SK-N-SH (cell line): ENCODE measurements around the gene RNF130. TPM values are rescaled to one million over a fixed set of nuclear protein-coding genes. Genes with fewer than 3 reads are reported as not detected.

Experiments used
- CTCF ChIA-PET: fragments of 300-600, 350-600 bp; formaldehyde crosslinking; extraction: SDS; loops from one replicate; lab custom pipeline; 2021; lab: Yijun Ruan, JAX
- POLR2A ChIA-PET: fragments of 350-600 bp; sonication (Branson Sonifier 250); formaldehyde crosslinking; extraction: SDS; loops from one replicate; lab custom pipeline; 2020; ENCODE audit warnings: antibody characterized with exemption, inconsistent platforms; lab: Yijun Ruan, JAX
- DNase-seq: peaks from one replicate; pipeline ENCODE4 v3.0.0; 2012
- H2AFZ ChIP-seq: fragments of 200-600 bp; sonication (generic); 2 replicates; pipeline ENCODE4 v1.8.1; 2016; ENCODE audit warnings: antibody characterized with exemption, mild to moderate bottlenecking, low read depth
- H3F3A ChIP-seq: fragments of 200-600 bp; sonication (generic); replicated peaks from 2 replicates; pipeline ENCODE3; 2016; ENCODE audit warnings: antibody characterized with exemption, mild to moderate bottlenecking; ENCODE audit not compliant: insufficient read depth
- H3K27ac ChIP-seq, 2 experiments: fragments of 200-500 bp in 1 of 2; fragments of 200-600 bp in 1 of 2; sonication (Bioruptor generic) in 1 of 2; sonication (generic), shearing (Covaris generic) in 1 of 2; 2 replicates each; pipeline versions ENCODE4 v1.5.1 to v1.6.1; 2014 to 2016; ENCODE audit warnings: low read depth in 2 of 2, inconsistent platforms in 1 of 2, low read length in 1 of 2, mild to moderate bottlenecking in 1 of 2, mixed read lengths in 1 of 2
- H3K27me3 ChIP-seq: fragments of 200-600 bp; sonication (generic), shearing (Covaris generic); 2 replicates; pipeline ENCODE4 v1.6.1; 2016; ENCODE audit warnings: mixed run types; ENCODE audit not compliant: insufficient read depth
- H3K36me3 ChIP-seq, 2 experiments: fragments of 200-500 bp in 1 of 2; fragments of 200-600 bp in 1 of 2; sonication (Bioruptor generic) in 1 of 2; sonication (generic) in 1 of 2; replicated peaks in 1 of 2; 2 replicates each; pipeline versions ENCODE3 to v1.5.1; 2014 to 2016; ENCODE audit warnings: low read length in 1 of 2, mild to moderate bottlenecking in 1 of 2; ENCODE audit not compliant: insufficient read depth in 2 of 2, control insufficient read depth in 1 of 2
- H3K4me1 ChIP-seq, 2 experiments: fragments of 200-500 bp in 1 of 2; fragments of 200-600 bp in 1 of 2; sonication (Bioruptor generic) in 1 of 2; sonication (generic), shearing (Covaris generic) in 1 of 2; 2 replicates each; pipeline versions ENCODE4 v1.5.1 to v1.6.1; 2014 to 2016; ENCODE audit warnings: low read depth in 1 of 2, low read length in 1 of 2, mixed run types in 1 of 2; ENCODE audit not compliant: insufficient read depth in 2 of 2, control insufficient read depth in 1 of 2
- H3K4me2 ChIP-seq: fragments of 200-600 bp; sonication (generic), shearing (Covaris generic); 2 replicates; pipeline ENCODE4 v1.6.1; 2017; ENCODE audit warnings: mixed run types
- H3K4me3 ChIP-seq, 2 experiments: fragments of 200-500 bp in 1 of 2; fragments of 200-600 bp in 1 of 2; sonication (Bioruptor generic) in 1 of 2; sonication (generic), shearing (Covaris generic) in 1 of 2; 2 replicates each; pipeline versions ENCODE4 v1.5.1 to v1.8.1; 2014 to 2016; ENCODE audit warnings: low read depth in 2 of 2, inconsistent platforms in 1 of 2, low read length in 1 of 2, mild to moderate bottlenecking in 1 of 2, mixed read lengths in 1 of 2, moderate library complexity in 1 of 2
- H3K79me2 ChIP-seq: fragments of 200-600 bp; sonication (generic); 2 replicates; pipeline ENCODE4 v1.8.1; 2017; ENCODE audit warnings: mild to moderate bottlenecking; ENCODE audit not compliant: insufficient read depth
- H3K9ac ChIP-seq: fragments of 200-600 bp; sonication (generic); 2 replicates; pipeline ENCODE4 v1.6.1; 2017; ENCODE audit warnings: mixed run types
- H3K9me2 ChIP-seq: fragments of 200-600 bp; sonication (generic); 2 replicates; pipeline ENCODE4 v1.6.1; 2017; ENCODE audit warnings: mixed run types
- H3K9me3 ChIP-seq: fragments of 200-600 bp; sonication (generic); 2 replicates; pipeline ENCODE4 v1.6.1; 2017; ENCODE audit warnings: mixed run types, mild to moderate bottlenecking, moderate library complexity
- H4K20me1 ChIP-seq: fragments of 200-600 bp; sonication (generic); 2 replicates; pipeline ENCODE4 v1.6.1; 2017; ENCODE audit warnings: mild to moderate bottlenecking, mixed run types; ENCODE audit not compliant: insufficient read depth
- ELF1 ChIP-seq: IDR thresholded peaks from 2 replicates; pipeline ENCODE4 v1.4.0; 2012
- EP300 ChIP-seq, 2 experiments: IDR thresholded peaks; 2 replicates each; pipeline versions ENCODE4 v1.4.0 to v1.6.1; 2012; ENCODE audit warnings: borderline replicate concordance in 1 of 2, low read depth in 1 of 2, low read length in 1 of 2
- EZH2phosphoT487 ChIP-seq: fragments of 200-600 bp; sonication (generic); IDR thresholded peaks from 2 replicates; pipeline ENCODE4 v1.6.1; 2017; ENCODE audit warnings: low read depth, mixed run types, mild to moderate bottlenecking, antibody characterized with exemption, moderate library complexity, borderline replicate concordance
- FOXJ3 ChIP-seq: sonication (generic); formaldehyde crosslinking; IDR thresholded peaks from 2 replicates; pipeline ENCODE4 v1.5.1; 2020; ENCODE audit warnings: mild to moderate bottlenecking, missing genetic modification reagents
- FOXM1 ChIP-seq: IDR thresholded peaks from 2 replicates; pipeline ENCODE4 v1.4.0; 2012; ENCODE audit warnings: low read depth, mild to moderate bottlenecking
- GATA2 ChIP-seq: sonication (generic); formaldehyde crosslinking; IDR thresholded peaks from 2 replicates; pipeline ENCODE4 v1.5.0; 2020; ENCODE audit warnings: mild to moderate bottlenecking, missing genetic modification reagents
- MAX ChIP-seq: IDR thresholded peaks from 2 replicates; pipeline ENCODE4 v1.4.0; 2012; ENCODE audit warnings: low read depth
- MEF2A ChIP-seq: IDR thresholded peaks from 2 replicates; pipeline ENCODE4 v1.4.0; 2012; ENCODE audit warnings: low read depth, borderline replicate concordance
- NRF1 ChIP-seq: IDR thresholded peaks from 2 replicates; pipeline ENCODE4 v1.6.1; 2012; ENCODE audit warnings: low read depth, mild to moderate bottlenecking, low read length
- POLR2AphosphoS5 ChIP-seq: IDR thresholded peaks from 2 replicates; pipeline ENCODE4 v1.6.1; 2012; ENCODE audit warnings: low read depth, low read length
- RAD21 ChIP-seq: IDR thresholded peaks from 2 replicates; pipeline ENCODE4 v1.6.1; 2012; ENCODE audit warnings: mild to moderate bottlenecking, low read length
- RCOR1 ChIP-seq: fragments of 150-350 bp; IDR thresholded peaks from 2 replicates; pipeline ENCODE4 v1.6.1; 2017; ENCODE audit warnings: antibody characterized with exemption, low read length
- RFX5 ChIP-seq: IDR thresholded peaks from 2 replicates; pipeline ENCODE4 v1.6.1; 2012; ENCODE audit warnings: mild to moderate bottlenecking, improper control_type of control experiment, low read length
- RXRA ChIP-seq: IDR thresholded peaks from 2 replicates; pipeline ENCODE4 v1.4.0; 2012; ENCODE audit warnings: low read depth, mild to moderate bottlenecking, borderline replicate concordance
- SIN3A ChIP-seq: IDR thresholded peaks from 2 replicates; pipeline ENCODE4 v1.6.1; 2012; ENCODE audit warnings: low read depth, mild to moderate bottlenecking, low read length, moderate library complexity, borderline replicate concordance
- TAF1 ChIP-seq: IDR thresholded peaks from 2 replicates; pipeline ENCODE4 v1.6.1; 2012; ENCODE audit warnings: low read depth, mild to moderate bottlenecking, low read length, moderate library complexity, borderline replicate concordance
- YY1 ChIP-seq: IDR thresholded peaks from 2 replicates; pipeline ENCODE4 v1.4.0; 2012; ENCODE audit warnings: low read depth, mild to moderate bottlenecking
- WGBS: methylation state at CpG from one replicate; pipeline ENCODE4 v1.1.6; 2017; ENCODE audit warnings: low lambda C conversion rate; 5-methylcytosine and 5-hydroxymethylcytosine counted together
- polyA plus RNA-seq, 3 experiments: library from polyadenylated mRNA; depleted of rRNA; stranded (reverse); fragments of >200 nt; gene quantifications; 2 replicates each; pipeline ENCODE4 v1.2.3, GENCODE V29; 2012
- TF ChIP-seq, protein P1 (sequence below): IDR thresholded peaks from 2 replicates; pipeline ENCODE4; 2012
- TF ChIP-seq, protein P2 (sequence below): IDR thresholded peaks from 2 replicates; pipeline ENCODE4 v1.4.0; 2012; ENCODE audit warnings: low read depth, borderline replicate concordance
- TF ChIP-seq, protein P3 (sequence below): IDR thresholded peaks from 2 replicates; pipeline ENCODE4 v1.4.0; 2012; ENCODE audit warnings: low read depth, borderline replicate concordance

RNF130 gene
- polyA plus RNA-seq, 1 of the 3 experiments (the other 2 are of a cell fraction): 41.4 TPM

GRCh38 chr5:179998485-179998884, 73.1 kb downstream of the RNF130 start:
- H3K36me3 ChIP-seq: peaks cover 0 to 7% of the 10 kb centered on the region in 2 experiments
- no peak overlapping the region for H2AFZ ChIP-seq
- no peaks in the 10 kb centered on the region for H3K79me2 ChIP-seq
- H3K27me3 ChIP-seq: no peaks in the 10 kb centered on the region
- H3F3A ChIP-seq: peaks cover 4% of the 10 kb centered on the region
- H3K9ac ChIP-seq: no peak overlapping the region
- DNase-seq: no peak
- CTCF ChIA-PET: no interaction called here
- no peaks in the 10 kb centered on the region for H3K4me1 ChIP-seq
- H3K9me3 ChIP-seq: no peaks in the 10 kb centered on the region
- H3K9me2 ChIP-seq: no peaks in the 10 kb centered on the region
- 97% methylated on average over 1 of the region's 1 CpG for WGBS
- H3K4me3 ChIP-seq: no peak overlapping the region
- no peaks in the 10 kb centered on the region for H4K20me1 ChIP-seq
- POLR2A ChIA-PET: no interaction called here
- TF ChIP-seq RCOR1 (no peak), FOXM1 (no peak), FOXJ3 (CRISPR knock-in tag) (no peak), RXRA (no peak), EZH2phosphoT487 (no peak), RAD21 (no peak), EP300 (IDR thresholded peaks at IDR 0.05; ENCODE audit: borderline replicate concordance in 1 of 2, low read depth in 1 of 2, low read length in 1 of 2) (no peak), POLR2AphosphoS5 (no peak), MAX (no peak), ELF1 (no peak), RFX5 (no peak), GATA2 (CRISPR knock-in tag) (no peak)
- TF ChIP-seq, protein P1, sequence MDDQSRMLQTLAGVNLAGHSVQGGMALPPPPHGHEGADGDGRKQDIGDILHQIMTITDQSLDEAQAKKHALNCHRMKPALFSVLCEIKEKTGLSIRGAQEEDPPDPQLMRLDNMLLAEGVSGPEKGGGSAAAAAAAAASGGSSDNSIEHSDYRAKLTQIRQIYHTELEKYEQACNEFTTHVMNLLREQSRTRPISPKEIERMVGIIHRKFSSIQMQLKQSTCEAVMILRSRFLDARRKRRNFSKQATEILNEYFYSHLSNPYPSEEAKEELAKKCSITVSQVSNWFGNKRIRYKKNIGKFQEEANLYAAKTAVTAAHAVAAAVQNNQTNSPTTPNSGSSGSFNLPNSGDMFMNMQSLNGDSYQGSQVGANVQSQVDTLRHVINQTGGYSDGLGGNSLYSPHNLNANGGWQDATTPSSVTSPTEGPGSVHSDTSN: no peak
- TF ChIP-seq, protein P2, sequence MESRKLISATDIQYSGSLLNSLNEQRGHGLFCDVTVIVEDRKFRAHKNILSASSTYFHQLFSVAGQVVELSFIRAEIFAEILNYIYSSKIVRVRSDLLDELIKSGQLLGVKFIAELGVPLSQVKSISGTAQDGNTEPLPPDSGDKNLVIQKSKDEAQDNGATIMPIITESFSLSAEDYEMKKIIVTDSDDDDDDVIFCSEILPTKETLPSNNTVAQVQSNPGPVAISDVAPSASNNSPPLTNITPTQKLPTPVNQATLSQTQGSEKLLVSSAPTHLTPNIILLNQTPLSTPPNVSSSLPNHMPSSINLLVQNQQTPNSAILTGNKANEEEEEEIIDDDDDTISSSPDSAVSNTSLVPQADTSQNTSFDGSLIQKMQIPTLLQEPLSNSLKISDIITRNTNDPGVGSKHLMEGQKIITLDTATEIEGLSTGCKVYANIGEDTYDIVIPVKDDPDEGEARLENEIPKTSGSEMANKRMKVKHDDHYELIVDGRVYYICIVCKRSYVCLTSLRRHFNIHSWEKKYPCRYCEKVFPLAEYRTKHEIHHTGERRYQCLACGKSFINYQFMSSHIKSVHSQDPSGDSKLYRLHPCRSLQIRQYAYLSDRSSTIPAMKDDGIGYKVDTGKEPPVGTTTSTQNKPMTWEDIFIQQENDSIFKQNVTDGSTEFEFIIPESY: no peak
- TF ChIP-seq, all 33 proteins: peak for 0
- no peak overlapping the region for H3K4me2 ChIP-seq
- no peak overlapping the region for H3K27ac ChIP-seq

DNA sequence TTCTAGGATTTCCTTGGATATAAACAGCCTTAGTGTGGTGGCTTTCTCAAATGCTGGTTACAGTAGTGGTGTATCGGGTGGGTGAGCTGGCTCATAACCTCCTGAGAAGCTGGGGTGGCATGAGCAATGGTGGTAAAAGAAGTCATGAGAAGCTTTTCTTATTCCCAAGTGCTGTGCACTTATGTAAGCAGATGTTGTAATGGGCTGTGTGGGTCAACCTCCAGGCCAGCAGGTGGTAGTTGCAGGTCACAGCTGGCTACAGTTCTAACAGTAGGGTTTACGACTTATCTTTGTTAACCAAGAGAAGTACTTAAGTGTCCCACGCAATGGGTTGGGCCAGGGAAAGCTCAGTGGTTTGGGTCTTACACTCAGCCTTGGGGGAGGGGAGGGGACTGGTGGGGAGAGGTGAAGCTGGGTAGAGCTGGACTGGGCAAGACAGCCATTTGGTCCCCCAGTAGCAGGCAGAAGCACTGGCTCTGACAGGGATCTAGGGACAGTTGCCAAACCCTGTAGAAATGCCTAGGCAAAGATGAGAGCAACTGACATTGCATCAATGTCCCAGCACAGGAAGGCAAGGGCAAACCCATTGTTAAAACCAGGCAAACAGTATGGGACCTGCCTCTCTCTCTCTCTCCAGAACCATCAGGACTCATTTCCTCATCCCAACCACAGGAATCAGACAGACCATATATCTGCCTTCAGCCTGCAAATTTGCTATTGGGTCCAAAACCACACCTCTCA, 76.8 kb downstream of the RNF130 start:
- Histone ChIP-seq H3K4me1 (no peaks in the 10 kb centered on the region), H4K20me1 (no peaks in the 10 kb centered on the region), H3K9ac (no peak overlapping the region), H3K36me3 (no peaks in the 10 kb centered on the region), H3F3A (peaks cover 4% of the 10 kb centered on the region), H3K9me2 (no peaks in the 10 kb centered on the region), H3K79me2 (no peaks in the 10 kb centered on the region), H3K4me2 (no peak overlapping the region), H3K4me3 (no peak overlapping the region), H3K27ac (no peak overlapping the region), H3K9me3 (no peaks in the 10 kb centered on the region), H3K27me3 (no peaks in the 10 kb centered on the region), H2AFZ (no peak overlapping the region)
- DNase-seq: no peak
- TF ChIP-seq TAF1 (no peak), SIN3A (no peak), NRF1 (no peak), RFX5 (no peak), EZH2phosphoT487 (no peak), GATA2 (CRISPR knock-in tag) (no peak), MEF2A (no peak), FOXJ3 (CRISPR knock-in tag) (no peak), POLR2AphosphoS5 (no peak), YY1 (no peak), RXRA (no peak)
- TF ChIP-seq, protein P1: no peak
- TF ChIP-seq, protein P3, sequence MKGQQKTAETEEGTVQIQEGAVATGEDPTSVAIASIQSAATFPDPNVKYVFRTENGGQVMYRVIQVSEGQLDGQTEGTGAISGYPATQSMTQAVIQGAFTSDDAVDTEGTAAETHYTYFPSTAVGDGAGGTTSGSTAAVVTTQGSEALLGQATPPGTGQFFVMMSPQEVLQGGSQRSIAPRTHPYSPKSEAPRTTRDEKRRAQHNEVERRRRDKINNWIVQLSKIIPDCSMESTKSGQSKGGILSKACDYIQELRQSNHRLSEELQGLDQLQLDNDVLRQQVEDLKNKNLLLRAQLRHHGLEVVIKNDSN: no peak
- WGBS: 96% methylated on average over 2 of the region's 3 CpGs
- POLR2A ChIA-PET: no interaction called here
- CTCF ChIA-PET: interaction anchor here (0.9 kb wide), 1 partner anchor 96 kb away, joined by 3 read pairs; no protein-coding TSS in a partner anchor
